Ishikawa (cell line): ENCODE measurements around the gene MRGPRX2.

Source experiments
- CREB1 ChIP-seq: IDR thresholded peaks from 2 replicates; pipeline ENCODE4 v1.6.1; 2012; ENCODE audit warnings: low read depth
- EGR1 ChIP-seq: IDR thresholded peaks from 2 replicates; pipeline ENCODE4 v1.6.1; 2012
- EP300 ChIP-seq: IDR thresholded peaks from 2 replicates; pipeline ENCODE4 v1.6.1; 2012; ENCODE audit warnings: borderline replicate concordance

- TF ChIP-seq EGR1 (no peak), EP300 (no peak), CREB1 (no peak)
Measured at GRCh38 chr11:19107125-19107524, 46.6 kb upstream of the MRGPRX2 start.
